ENCODE results near the gene EDN2.

The EDN2 gene

DNA sequence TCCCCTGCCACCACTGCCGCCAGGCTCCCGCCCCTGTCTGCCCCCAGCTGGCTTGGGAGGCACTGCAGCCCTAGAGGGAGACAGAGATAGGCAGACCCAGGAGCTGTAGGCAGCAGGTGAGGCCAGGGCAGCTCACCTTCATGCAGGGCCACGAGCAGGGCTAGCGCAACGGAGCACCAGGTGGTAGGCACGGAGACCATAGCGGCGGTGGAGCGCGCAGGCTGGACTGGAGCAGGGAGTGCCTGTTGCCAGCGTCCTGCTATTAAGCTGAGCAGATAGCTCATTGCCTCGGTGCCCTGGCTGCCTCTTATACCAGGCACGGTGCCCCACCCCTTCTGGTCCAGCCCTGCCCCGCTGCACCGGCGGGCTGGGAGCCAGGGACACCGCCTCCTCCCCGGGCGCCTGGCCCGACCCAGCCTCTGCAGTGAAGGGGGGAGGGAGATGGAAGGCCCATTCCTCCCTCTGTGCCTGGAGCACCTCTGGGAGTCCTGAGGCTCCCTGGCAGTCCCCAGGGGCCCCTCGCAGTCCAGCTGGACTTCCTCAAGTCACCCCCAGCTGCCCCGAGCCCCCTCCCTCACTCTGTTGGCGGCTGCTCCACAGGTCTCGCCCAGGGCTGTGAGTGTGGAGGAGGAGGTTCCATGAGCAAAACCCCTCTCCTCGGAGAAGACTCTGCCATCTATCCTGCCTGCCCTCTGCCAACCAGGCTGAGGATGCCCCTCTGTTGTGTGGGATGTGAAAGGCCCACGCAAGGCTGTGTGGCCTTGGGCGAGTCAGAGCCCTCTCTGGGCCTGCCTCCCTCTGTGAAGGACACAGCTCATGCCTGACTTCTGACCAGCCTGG, at the start of gene EDN2:
Gene EDN2, minus strand, starts transcription at position 282 of the 840 bp plus-strand sequence. Its CDS starts 82 bp downstream, at position 200.
- DNase-seq, result no peak

DNA sequence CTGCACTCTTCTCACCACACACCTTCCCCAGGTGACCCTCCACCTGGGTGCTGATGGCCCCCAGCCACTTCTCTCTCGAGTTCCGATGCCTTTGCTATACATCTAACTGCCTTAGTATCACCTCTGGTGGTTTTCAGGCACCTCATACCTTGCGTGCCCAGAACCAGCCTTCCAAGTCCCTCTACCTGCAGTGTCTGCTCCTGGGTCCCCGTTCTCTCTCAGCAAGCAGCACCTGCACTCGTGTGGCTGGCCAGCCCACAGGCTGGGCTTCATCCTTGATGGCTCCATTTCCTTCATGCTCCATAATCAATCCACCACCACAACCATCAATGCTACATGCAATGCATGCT, 49.2 kb upstream of the EDN2 start:
- DNase-seq, result no peak

DNA sequence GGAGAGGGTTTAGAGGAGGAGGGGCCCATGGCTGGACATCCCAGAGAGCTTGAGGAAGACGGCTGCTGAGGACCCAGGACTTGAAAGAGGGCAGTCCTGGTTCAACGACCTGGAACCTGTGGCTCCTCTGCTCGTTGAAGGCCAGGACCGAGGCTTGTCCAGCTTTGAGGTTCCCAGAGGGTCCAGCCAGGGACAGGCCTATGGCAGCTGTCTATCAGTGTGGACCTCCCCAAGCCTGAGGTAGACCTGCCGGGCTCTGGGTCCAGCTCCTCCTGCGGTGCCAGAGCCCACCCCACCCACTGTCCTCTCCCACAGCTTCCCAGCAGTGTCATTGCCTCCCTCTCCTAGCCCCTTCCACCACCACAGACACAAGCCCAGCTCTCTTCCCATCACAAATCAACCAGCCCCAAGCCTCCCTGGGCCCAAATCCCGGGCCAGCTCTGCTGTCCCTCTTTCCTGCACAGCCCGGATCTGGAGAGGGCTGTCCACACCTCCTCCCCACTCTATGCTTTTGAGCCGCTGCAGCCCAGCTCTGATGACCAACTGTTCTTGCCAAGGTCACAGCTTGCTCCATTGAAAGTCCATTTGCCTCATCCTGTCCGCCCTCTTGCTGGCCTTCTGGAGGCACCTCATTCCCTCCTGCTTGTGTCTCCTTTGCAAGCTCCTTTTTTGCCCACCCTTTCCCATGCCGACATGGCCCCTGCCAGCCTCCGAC, 48.7 kb upstream of the EDN2 start:
- no peak for DNase-seq

DNA sequence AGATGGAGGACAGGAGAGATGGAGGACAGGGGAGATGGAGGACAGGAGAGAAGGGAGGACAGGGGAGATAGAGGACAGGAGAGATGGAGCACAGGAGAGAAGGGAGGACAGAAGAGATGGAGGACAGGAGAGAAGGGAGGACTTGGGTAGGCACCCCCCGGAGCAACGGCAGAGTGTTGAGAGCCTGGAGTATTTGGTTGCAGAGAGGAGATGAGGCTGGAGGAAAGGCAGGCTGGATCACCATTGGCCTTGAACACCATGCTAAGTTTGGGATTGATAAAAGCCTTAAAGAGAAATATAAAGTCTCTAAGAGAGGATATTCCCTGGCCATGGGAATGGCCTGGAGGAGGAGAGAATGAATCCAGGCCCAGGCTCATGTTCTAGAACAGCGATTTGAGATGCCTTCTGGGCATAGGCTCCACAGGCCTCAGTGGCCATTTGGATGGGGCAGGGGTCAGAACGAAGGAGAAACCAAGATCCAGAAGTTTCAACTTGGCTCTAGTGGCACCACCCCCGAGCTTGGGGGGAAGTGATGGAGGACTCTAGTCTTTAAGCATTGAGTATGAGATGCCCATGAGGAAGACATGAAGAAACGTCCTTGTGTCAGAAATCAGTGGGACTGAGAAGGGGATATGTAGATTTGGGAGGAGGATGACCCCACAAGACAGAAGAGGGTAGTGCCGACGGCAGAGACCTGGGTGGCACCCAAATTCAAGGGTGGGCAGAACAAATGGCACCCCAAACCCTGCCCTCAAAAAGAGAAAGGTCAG, 47.9 kb upstream of the EDN2 start:
- DNase-seq, result no peak

DNA sequence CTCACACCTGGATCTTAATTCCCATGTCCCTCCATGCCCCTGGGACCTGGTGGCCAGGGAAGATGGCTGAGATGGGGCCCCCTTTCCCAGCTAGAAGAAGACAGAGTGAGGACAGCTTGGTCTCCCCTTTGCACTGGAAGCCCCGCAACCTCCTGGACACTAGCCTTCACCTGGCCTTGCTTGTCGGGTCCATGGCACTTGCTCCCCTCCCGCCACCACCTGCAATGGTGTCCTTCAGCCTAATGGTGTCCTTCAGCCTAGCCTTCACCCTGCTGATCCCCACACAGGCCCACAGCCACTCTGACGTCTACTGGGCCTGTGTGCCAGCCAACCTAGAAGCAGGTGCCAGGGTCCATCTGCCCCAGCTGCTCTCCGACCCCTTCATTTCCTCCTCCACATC, 45.9 kb upstream of the EDN2 start:
- DNase-seq, result no peak

DNA sequence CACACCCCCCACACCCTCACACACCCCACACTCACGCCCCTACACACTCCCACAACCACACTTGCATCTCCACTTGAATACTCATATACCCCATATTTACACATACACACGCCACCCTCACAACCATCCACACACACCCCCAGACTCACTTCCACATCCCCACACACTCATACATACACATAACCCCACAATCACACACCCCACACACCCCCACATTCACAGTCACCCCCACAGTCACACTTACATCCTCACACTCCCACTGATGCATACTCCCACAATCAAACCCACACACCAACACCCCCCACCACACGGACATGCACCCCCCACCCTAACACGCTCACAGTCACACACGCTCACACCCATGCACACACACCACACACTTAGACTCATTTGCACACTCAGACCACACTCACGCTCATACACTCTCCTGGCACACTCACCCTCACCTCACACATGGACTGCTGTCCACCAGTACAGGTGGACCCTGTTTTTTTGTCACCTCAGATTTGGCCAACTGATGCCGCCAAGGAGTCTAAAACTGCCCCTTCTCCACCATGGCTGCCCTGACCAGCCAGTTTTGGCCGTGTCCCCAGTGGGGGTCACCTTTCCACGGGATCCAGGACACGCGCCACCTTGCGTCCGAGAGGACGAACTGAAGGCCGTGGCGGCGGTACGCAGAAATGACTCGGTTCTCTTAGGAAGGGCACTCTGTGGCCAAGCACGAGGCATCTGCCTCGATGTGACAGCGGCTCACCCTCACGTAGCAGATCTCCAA, 45.3 kb upstream of the EDN2 start:
- DNase-seq, result no peak

DNA sequence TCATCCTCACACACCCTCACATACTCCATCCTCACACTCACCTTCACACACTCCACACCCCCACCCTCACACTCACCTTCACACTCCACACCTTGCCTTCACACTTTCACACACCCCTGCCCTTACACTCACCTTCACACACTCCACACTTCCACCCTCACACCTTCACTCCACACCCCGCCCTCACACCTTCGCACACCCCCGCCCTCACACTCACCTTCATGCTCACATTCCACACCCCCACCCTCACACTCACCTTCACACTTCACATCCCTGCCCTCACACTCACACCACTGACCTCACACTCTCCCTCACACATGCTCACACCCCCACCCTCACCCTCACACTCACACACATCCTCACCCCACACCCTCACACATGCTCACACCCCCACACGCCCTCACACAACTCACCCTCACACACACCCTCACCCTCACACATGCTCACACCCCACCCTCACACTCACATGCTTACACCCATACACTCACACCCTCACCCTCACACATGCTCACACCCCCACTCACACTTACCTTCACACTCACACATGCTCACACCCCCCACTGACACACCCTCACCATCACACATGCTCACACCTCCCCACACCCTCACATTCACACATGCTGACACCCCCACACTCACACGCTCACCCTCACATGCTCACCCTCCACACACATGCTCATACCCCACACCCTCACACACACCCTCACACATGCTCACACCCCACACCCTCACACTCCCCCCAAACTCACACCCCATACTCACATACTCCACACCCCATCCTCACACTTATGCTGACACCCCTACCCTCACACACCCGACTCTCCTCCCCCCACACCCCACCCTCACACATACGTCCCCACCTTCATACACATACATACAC, 44.5 kb upstream of the EDN2 start:
- DNase-seq, result no peak

DNA sequence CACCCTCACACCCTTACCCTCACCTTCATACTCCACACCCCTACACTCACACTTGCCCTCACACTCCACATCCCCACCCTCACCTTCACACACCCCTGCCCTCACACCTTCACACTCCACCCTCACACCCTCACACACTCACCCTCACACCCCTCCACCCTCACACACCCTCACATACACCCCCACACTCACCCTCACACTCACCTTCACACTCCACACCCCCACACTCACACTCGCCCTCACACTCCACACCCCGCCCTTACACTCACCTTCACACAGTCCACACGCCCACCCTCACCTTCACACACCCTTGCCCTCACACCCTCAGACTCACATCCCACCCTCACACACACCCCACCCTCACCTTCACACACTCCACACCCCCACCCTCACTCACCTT, 43.6 kb upstream of the EDN2 start:
- no peak for DNase-seq

DNA sequence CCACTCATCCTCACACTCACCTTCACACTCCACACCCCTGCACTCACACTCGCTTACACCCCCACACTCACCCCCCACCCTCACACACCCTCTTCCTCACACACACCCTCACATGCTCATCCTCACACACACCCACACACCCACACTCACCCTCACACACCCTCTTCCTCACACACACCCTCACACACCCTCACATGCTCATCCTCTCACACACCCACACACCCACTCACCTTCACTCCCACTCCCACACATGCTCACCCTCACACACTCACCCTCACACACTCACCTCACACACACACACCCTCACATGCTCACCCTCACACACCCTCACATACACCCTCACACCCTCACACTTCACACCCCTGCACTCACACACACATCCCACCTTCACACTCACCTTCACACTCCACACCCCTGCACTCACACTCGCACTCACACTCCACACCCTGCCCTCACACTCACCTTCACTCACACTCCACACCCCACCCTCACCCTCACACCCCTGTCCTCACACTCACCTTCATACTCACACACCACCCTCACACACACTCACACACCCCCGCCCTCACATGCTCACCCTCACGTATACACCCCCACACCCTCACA, 42.6 kb upstream of the EDN2 start:
- no peak for DNase-seq

DNA sequence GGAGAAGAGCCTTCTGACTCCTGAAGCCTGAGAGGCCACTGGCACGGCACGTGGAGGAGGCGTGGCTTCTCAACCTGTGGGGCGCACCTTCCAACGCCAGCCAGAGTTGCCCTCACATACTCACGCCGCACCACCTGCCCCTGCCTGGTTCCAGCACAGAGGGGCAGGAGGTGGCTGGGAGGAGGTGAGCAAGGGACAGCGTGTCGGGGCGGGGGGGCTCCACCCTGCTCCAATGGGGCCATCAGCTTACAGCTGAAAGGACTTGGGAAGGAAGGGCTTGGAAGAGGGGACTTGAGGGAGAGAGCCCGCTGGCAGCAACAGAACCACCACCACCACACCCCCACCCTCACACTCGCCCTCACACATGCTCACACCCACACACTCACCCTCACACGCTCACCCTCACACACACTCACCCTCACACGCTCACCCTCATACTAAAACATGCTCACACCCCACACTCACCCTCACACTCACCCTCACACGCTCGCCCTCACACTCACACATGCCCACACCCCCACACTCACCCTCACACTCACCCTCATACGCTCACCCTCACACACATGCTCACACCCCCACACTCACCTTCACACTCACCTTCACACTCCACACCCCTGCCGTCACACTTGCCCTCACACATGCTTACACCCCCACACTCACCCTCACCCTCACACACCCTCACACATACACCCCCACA, 41.6 kb upstream of the EDN2 start:
- no peak for DNase-seq

DNA sequence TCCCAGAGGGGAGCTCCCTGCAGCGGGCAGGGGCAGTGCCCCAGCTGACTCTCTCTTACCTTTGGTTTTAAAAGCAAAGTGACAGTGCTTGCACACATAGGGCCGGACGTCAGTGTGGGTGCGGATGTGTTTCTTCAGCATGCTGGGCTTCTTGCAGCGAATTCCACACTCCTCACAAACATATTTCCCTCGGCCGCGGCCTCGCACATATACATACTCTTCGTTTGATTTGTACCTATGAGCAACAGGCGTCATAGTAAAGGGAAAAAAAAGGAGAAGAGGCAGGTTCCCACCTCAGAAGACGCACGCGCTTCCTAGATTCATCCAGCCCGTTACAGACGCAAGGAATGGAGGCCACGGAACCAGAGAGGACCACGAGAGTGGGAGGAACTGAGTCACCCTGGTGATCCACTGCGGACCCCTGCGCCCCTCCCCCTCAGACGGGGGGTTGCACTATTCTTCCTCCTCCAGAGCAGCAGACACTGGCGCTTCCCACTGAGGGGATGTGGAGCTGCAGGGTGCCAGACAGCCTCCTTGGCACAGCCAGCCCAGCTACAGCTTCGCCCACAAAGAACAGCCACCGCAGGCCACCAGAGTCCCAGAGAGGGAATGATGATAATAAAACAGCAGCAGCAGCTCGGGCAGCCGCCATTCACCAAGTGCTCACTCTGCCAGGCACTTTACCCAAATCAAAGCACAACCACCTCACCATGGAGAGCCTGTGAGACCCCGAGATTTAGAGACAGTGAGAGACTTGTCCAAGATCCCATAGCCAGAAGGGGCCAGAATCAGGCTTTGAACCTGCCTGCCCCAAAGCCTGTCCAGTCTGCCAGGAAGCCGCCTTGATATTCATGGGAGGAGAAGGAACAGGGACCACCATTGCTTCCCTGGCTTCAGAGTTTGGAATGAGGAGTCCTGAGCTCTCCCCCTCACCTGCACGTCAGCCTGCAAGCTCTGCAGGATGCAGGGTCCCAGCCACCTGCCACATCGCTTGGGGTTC, 40.5 kb upstream of the EDN2 start:
- DNase-seq, result no peak

DNA sequence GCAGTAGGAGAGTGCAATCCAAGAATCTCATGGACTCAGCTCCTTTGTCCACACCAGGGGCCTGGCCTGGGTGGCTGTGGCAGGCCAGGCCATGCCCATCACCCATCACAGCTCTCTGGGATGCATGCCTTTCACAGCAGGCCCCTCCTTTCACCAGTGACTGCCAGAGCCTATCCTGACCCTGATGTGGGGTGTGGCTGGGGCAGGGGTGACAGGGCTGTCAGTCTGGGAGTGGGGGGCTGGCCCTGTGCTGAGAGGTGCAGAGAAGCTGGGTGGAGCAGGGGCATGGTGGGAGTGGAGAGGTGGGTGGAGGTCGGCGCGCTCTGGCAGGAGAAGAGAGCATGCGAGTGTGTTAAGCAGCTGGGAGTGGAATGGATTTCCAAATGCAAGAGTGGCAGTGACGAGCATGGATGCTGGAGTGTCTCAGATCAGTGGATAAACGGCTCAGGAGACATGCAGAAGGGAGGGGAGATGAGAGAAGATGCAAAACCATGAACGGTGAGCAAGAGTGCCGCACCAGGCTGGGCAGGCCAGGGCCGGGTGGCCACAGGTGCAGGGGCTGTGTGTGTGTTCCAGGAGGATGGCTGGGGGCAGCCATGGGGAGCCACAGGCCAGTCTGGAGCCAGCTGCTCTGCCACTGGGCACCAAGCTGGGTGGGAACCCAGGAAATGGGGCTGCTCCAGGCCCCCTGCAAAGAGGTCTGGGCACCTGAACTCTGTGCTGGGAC, 39.6 kb upstream of the EDN2 start:
- DNase-seq, result no peak

DNA sequence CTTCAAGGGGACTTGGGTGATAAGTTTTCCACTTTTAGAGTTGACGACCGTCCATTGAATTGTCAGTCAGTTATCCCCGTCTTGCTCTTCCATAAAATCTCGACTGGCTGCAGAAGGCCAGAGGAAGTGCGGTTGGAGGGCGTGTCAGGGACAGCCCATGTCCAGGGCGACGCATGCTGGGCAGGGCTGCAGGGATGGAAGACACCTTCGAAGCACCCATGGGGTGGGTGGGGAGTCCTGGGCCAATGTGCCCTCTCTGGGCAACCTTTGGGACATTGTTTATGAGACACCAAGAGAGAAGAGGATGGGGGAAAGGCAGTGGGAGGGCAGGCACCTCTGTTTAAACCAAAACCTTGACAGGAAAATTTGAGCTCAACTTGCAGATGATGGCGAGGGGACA, 38.6 kb upstream of the EDN2 start:
- no peak for DNase-seq

DNA sequence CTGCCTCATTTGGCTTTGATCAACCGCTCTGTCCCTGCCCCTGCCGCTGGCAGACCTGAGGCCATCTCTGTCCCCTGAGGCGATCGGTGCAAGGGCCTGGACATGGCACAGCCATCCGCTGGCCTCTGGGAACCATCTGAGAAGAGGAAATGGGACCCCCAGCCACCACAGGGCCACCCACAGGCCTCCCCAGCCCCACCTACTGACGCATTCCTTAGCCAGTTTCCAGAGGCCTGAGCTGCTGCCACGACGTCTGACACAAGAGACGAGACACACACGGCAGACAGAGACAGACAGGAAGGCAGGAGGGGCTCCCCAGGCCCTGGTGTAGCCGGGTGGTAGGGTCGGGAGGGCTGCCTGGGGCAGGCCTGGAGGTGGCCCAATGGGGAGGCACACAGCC, 37.3 kb upstream of the EDN2 start:
- DNase-seq, result no peak

DNA sequence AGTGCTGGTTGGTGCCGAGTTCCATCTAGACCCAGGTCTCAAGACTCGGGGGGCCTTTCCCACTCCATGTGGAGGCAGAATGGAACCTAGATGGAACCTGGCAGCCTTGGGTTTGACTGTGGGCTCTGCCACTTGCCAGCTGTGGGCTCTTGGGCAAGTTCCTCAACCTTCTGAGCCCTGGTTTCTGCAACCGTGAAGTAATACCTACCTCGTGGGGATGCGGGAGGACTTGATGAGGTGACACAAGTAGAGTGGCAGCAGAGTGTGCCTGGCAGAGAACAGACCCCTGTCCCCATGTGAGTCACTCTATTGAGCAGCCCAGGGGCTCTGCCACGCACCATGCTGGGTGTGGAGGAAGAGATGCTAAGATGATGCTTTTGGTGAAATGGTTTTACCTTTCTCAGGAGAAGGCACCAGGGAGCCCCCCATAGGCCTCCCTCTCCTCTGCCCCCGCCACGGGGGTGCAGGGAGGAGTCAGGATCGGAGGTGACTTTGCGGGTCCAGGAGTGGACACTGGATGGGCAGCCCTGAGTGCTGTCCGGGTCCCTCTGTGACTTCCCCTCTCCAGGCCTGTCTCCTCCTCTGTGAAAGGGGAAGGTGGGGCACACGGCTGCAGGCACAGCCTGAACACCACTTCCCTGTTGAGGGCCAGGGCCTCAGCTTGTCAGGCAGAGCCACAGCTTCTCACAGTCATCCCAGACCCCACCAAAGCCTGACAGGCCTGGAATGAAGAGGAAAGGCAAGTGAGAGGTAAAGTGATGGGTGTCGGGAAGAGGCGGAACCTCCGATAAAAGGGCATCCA, 36.7 kb upstream of the EDN2 start:
- DNase-seq, result peak in 1 of 2 donors; percentile 3

DNA sequence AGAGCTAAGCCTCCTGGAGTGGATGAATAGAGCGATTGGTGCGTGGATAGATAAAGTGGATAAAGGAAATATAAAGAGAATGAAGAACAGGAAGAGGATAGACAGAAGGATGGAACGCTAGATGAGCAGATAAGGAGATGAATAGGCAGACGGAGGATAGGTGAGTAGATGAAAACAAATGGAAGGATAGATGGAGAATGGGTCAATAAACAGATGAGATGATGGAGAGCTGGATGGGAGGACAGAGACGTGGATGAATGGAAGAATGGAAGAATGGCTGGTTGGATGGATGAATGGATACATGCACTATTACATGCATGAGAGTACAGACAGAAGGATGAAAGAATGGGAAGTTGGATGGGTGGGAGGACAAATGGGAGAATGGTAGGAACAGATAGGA, 35.2 kb upstream of the EDN2 start:
- DNase-seq, result no peak

DNA sequence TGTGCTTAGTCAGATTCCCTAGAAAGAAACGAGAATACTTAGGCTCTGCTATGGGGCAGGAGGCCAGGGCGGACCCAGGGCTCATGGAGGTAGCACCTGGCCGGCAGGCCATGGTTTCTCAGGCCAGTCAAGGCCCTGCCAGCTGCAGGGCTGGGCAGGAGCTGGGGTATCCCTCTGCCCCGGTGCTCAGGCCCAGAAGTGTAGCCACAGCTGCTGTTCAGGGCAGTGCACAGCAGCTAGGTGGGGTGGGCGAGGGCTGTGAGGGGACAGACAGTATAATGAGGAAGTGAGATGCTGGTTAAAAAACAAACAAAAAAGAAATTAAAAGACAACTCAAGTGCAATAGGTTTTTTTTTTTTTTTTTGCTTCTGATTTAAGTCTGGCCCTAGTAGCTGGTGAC, 34.0 kb upstream of the EDN2 start:
- no peak for DNase-seq

DNA sequence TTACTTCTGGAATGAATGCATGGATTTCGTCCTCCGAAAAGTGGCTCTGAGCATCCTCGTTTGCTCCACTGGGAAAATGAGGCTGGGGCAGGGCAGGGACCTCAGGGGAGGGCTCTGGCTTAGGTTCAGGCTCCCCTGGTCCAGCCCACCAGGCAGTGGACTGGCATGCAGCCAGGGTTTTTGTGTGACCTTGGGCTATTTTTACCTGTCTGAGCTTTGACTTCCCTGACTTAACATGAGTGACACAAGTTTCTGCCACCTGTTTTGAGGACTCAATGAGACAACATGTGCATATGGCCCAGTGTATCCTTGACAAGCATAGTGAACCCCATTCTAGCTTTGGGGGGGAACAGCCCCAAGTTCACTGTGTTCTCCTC, 32.6 kb upstream of the EDN2 start:
- no peak for DNase-seq
